HS-27A (cell line): Measurements from ENCODE around the gene MTREX.
"Not testable (repeated sequence)": the region's sequence is repeated elsewhere in the genome, so short reads cannot be mapped to it uniquely, and the experiment has no call there.

Experiments
- DNase-seq: peaks from one replicate; pipeline ENCODE4 v3.0.0-alpha.2; 2012; ENCODE audit warnings: low read depth, missing footprints

Gene MTREX

GRCh38 chr5:55307383-55308253 lies at the start of gene MTREX, which contains the start of gene DHX29:
Gene MTREX (plus strand): TSS chr5:55307989. CDS start chr5:55308014, 25 bp downstream.
Gene DHX29 (minus strand): TSS chr5:55307694. CDS start chr5:55307573, 121 bp downstream.
- DNase-seq = peak; percentile 68

- DNase-seq = no peak
Measured at GRCh38 chr5:55258339-55258738, 49.5 kb upstream of the MTREX start.

GRCh38 chr5:55276771-55277170 lies 31.0 kb upstream of the MTREX start:
- DNase-seq = no peak

- no peak for DNase-seq
Measured at GRCh38 chr5:55278778-55279177, 29.0 kb upstream of the MTREX start.

- DNase-seq = no peak
Measured at GRCh38 chr5:55286411-55286933, 21.3 kb upstream of the MTREX start.

- DNase-seq = no peak
Measured at GRCh38 chr5:55289808-55290207, 18.0 kb upstream of the MTREX start.

GRCh38 chr5:55290991-55291390 lies 16.8 kb upstream of the MTREX start:
- no peak for DNase-seq

- DNase-seq = no peak
Measured at GRCh38 chr5:55294935-55295334, 12.9 kb upstream of the MTREX start.

- DNase-seq = no peak
Measured at GRCh38 chr5:55300890-55301289, 6.9 kb upstream of the MTREX start.

- DNase-seq = no peak
Measured at GRCh38 chr5:55303238-55303690, 4.5 kb upstream of the MTREX start.

- DNase-seq = no peak
Measured at GRCh38 chr5:55304584-55304983, 3.2 kb upstream of the MTREX start.

- no peak for DNase-seq
Measured at GRCh38 chr5:55305345-55305744, 2.4 kb upstream of the MTREX start.

GRCh38 chr5:55306641-55307382 lies 977 bp upstream of the MTREX start:
- DNase-seq = no peak

GRCh38 chr5:55308254-55308836 lies 556 bp downstream of the MTREX start:
- DNase-seq = no peak

GRCh38 chr5:55313870-55314617 lies 6.3 kb downstream of the MTREX start:
- DNase-seq = no peak

GRCh38 chr5:55316289-55316688 lies 8.5 kb downstream of the MTREX start:
- DNase-seq = no peak

GRCh38 chr5:55316837-55317236 lies 9.0 kb downstream of the MTREX start:
- no peak for DNase-seq

GRCh38 chr5:55318237-55318636 lies 10.4 kb downstream of the MTREX start:
- DNase-seq = not testable (repeated sequence)

GRCh38 chr5:55319491-55319890 lies 11.7 kb downstream of the MTREX start:
- no peak for DNase-seq

- DNase-seq = no peak
Measured at GRCh38 chr5:55320571-55320970, 12.8 kb downstream of the MTREX start.

- no peak for DNase-seq
Measured at GRCh38 chr5:55324006-55324405, 16.2 kb downstream of the MTREX start.
